ENCODE results near the gene MAGI2. TPM values are rescaled to one million over a fixed set of nuclear protein-coding genes. Genes with fewer than 3 reads are reported as not detected.
"Not testable (repeated sequence)": the region's sequence is repeated elsewhere in the genome, so short reads cannot be mapped to it uniquely, and the experiment has no call there.

Gene MAGI2
- total RNA-seq, 1 donor from 2014 or later, result 2.5 TPM

- no peak overlapping the region for H3K4me3 ChIP-seq (ENCODE audit: low read depth, low read length)
- no peaks in the 10 kb centered on the region for H3K36me3 ChIP-seq (ENCODE audit: control insufficient read depth, insufficient read depth, low read length)
- no peak for TF ChIP-seq CTCF (IDR thresholded peaks at IDR 0.05; ENCODE audit: insufficient read depth, low read length, poor library complexity, severe bottlenecking)
- DNase-seq (ENCODE audit: low read depth), result no peak
- no peaks in the 10 kb centered on the region for H3K27me3 ChIP-seq (ENCODE audit: control insufficient read depth, insufficient read depth, low read length)
These were observed 1130.3 kb downstream of the MAGI2 start for GRCh38 chr7:78323118-78323517.

- not testable (repeated sequence) for H3K27me3 ChIP-seq (ENCODE audit: control insufficient read depth, insufficient read depth, low read length); H3K4me3 ChIP-seq (ENCODE audit: low read depth, low read length); DNase-seq (ENCODE audit: low read depth); H3K36me3 ChIP-seq (ENCODE audit: control insufficient read depth, insufficient read depth, low read length)
These were observed 1131.2 kb downstream of the MAGI2 start for GRCh38 chr7:78322231-78322630.

GRCh38 chr7:78317371-78317770 lies 1136.1 kb downstream of the MAGI2 start:
- TF ChIP-seq CTCF (IDR thresholded peaks at IDR 0.05; ENCODE audit: insufficient read depth, low read length, poor library complexity, severe bottlenecking), result no peak
- Histone ChIP-seq H3K4me3 (ENCODE audit: low read depth, low read length) (no peak overlapping the region), H3K27me3 (ENCODE audit: control insufficient read depth, insufficient read depth, low read length) (no peaks in the 10 kb centered on the region), H3K36me3 (ENCODE audit: control insufficient read depth, insufficient read depth, low read length) (no peaks in the 10 kb centered on the region)
- no peak for DNase-seq (ENCODE audit: low read depth)

GRCh38 chr7:78316110-78316509 lies 1137.4 kb downstream of the MAGI2 start:
- DNase-seq (ENCODE audit: low read depth), result no peak
- Histone ChIP-seq H3K36me3 (ENCODE audit: control insufficient read depth, insufficient read depth, low read length) (no peaks in the 10 kb centered on the region), H3K27me3 (ENCODE audit: control insufficient read depth, insufficient read depth, low read length) (no peaks in the 10 kb centered on the region), H3K4me3 (ENCODE audit: low read depth, low read length) (no peak overlapping the region)
- no peak for TF ChIP-seq CTCF (IDR thresholded peaks at IDR 0.05; ENCODE audit: insufficient read depth, low read length, poor library complexity, severe bottlenecking)

- H3K36me3 ChIP-seq (ENCODE audit: control insufficient read depth, insufficient read depth, low read length), result no peaks in the 10 kb centered on the region
- H3K27me3 ChIP-seq (ENCODE audit: control insufficient read depth, insufficient read depth, low read length), result no peaks in the 10 kb centered on the region
- no peak overlapping the region for H3K4me3 ChIP-seq (ENCODE audit: low read depth, low read length)
- DNase-seq (ENCODE audit: low read depth), result no peak
- TF ChIP-seq CTCF (IDR thresholded peaks at IDR 0.05; ENCODE audit: insufficient read depth, low read length, poor library complexity, severe bottlenecking), result no peak
These were observed 1138.3 kb downstream of the MAGI2 start for GRCh38 chr7:78315119-78315518.

- no peak for TF ChIP-seq CTCF (IDR thresholded peaks at IDR 0.05; ENCODE audit: insufficient read depth, low read length, poor library complexity, severe bottlenecking)
These were observed 1142.3 kb downstream of the MAGI2 start for GRCh38 chr7:78311181-78311580.

More at GRCh38 chr7:78311181-78311580, 1142.3 kb downstream of the MAGI2 start:
- no peak for DNase-seq (ENCODE audit: low read depth)
- Histone ChIP-seq H3K36me3 (ENCODE audit: control insufficient read depth, insufficient read depth, low read length) (no peaks in the 10 kb centered on the region), H3K27me3 (ENCODE audit: control insufficient read depth, insufficient read depth, low read length) (no peaks in the 10 kb centered on the region), H3K4me3 (ENCODE audit: low read depth, low read length) (no peak overlapping the region)

Data from kidney epithelial cell (primary cell).